DOHH2 (cell line): Measurements from ENCODE around the gene FGFR3.

ENCODE experiments used
- H3F3A ChIP-seq: fragments of 200-600 bp; sonication (generic), shearing (Covaris generic); 2 replicates; pipeline ENCODE4 v1.6.0; 2016; ENCODE audit warnings: antibody characterized with exemption, mild to moderate bottlenecking; ENCODE audit not compliant: control insufficient read depth, insufficient read depth
- H3K27ac ChIP-seq: fragments of 200-600 bp; sonication (generic); 2 replicates; pipeline ENCODE4 v1.5.1; 2014; ENCODE audit warnings: low read depth, mild to moderate bottlenecking, low read length, moderate library complexity
- H3K27me3 ChIP-seq: fragments of 200-600 bp; sonication (generic); 2 replicates; pipeline ENCODE4 v1.6.1; 2014; ENCODE audit warnings: mild to moderate bottlenecking, low read length, mixed read lengths; ENCODE audit not compliant: control insufficient read depth
- H3K36me3 ChIP-seq: fragments of 200-600 bp; sonication (generic); 2 replicates; pipeline ENCODE4 v1.6.1; 2014; ENCODE audit warnings: mild to moderate bottlenecking, low read length, moderate library complexity, mixed read lengths; ENCODE audit not compliant: control insufficient read depth
- H3K4me1 ChIP-seq: fragments of 200-600 bp; sonication (generic); 2 replicates; pipeline ENCODE4 v1.6.1; 2014; ENCODE audit warnings: mild to moderate bottlenecking, low read length, mixed read lengths; ENCODE audit not compliant: control insufficient read depth
- H3K4me2 ChIP-seq: fragments of 200-600 bp; sonication (generic); 2 replicates; pipeline ENCODE4 v1.6.0; 2014; ENCODE audit warnings: mild to moderate bottlenecking, low read length, moderate library complexity
- H3K4me3 ChIP-seq: fragments of 200-600 bp; sonication (generic); 2 replicates; pipeline ENCODE4 v1.5.1; 2014; ENCODE audit warnings: mild to moderate bottlenecking, low read length, mixed read lengths
- H3K79me2 ChIP-seq: fragments of 200-600 bp; sonication (generic); 2 replicates; pipeline ENCODE4 v1.6.1; 2014; ENCODE audit warnings: mild to moderate bottlenecking, low read length, mixed read lengths; ENCODE audit not compliant: control insufficient read depth
- H3K9me2 ChIP-seq: fragments of 200-600 bp; sonication (generic); replicated peaks from 2 replicates; pipeline ENCODE4 v1.6.1; 2014; ENCODE audit warnings: mild to moderate bottlenecking, low read length, mixed read lengths; ENCODE audit not compliant: control insufficient read depth
- H3K9me3 ChIP-seq: fragments of 200-600 bp; sonication (generic); 2 replicates; pipeline ENCODE4 v1.6.1; 2014; ENCODE audit warnings: antibody characterized with exemption, low read length, mixed read lengths; ENCODE audit not compliant: control insufficient read depth, insufficient read depth
- H4K20me1 ChIP-seq: fragments of 200-600 bp; sonication (generic); 2 replicates; pipeline ENCODE4 v1.6.0; 2014; ENCODE audit warnings: low read depth, mild to moderate bottlenecking, antibody characterized with exemption, low read length, moderate library complexity; ENCODE audit not compliant: control insufficient read depth, insufficient read depth
- CTCF ChIP-seq: fragments of 200-600 bp; sonication (generic); IDR thresholded peaks from one replicate; pipeline ENCODE4 v1.5.1; 2014; ENCODE audit warnings: antibody characterized with exemption, mild to moderate bottlenecking, low read depth, low read length; ENCODE audit not compliant: poor library complexity, severe bottlenecking
- EZH2phosphoT487 ChIP-seq: fragments of 200-600 bp; sonication (generic); IDR thresholded peaks from 2 replicates; pipeline ENCODE4 v1.6.1; 2017; ENCODE audit warnings: borderline replicate concordance, mild to moderate bottlenecking, antibody characterized with exemption, low read length, moderate library complexity, mixed read lengths

Gene FGFR3

GRCh38 chr4:1851575-1852410, 58.7 kb downstream of the FGFR3 start:
- Histone ChIP-seq H3K27ac (no peak overlapping the region), H3K4me3 (no peak overlapping the region), H4K20me1 (peaks cover 18% of the 10 kb centered on the region), H3K9me2 (no peaks in the 10 kb centered on the region), H3K4me2 (no peak overlapping the region), H3F3A (no peaks in the 10 kb centered on the region), H3K9me3 (no peaks in the 10 kb centered on the region), H3K27me3 (no peaks in the 10 kb centered on the region), H3K79me2 (peaks cover 84% of the 10 kb centered on the region), H3K36me3 (peaks cover 44% of the 10 kb centered on the region), H3K4me1 (peaks cover 11% of the 10 kb centered on the region)
- TF ChIP-seq EZH2phosphoT487 (no peak), CTCF (no peak)

- TF ChIP-seq CTCF (no peak), EZH2phosphoT487 (no peak)
- no peak overlapping the region for H3K4me3 ChIP-seq
- H3F3A ChIP-seq = no peaks in the 10 kb centered on the region
- peaks cover 91% of the 10 kb centered on the region for H3K79me2 ChIP-seq
- peaks cover 22% of the 10 kb centered on the region for H3K4me1 ChIP-seq
- peaks cover 41% of the 10 kb centered on the region for H3K36me3 ChIP-seq
- H3K9me3 ChIP-seq = no peaks in the 10 kb centered on the region
- peaks cover 18% of the 10 kb centered on the region for H4K20me1 ChIP-seq
- H3K27me3 ChIP-seq = no peaks in the 10 kb centered on the region
- H3K27ac ChIP-seq = no peak overlapping the region
- no peaks in the 10 kb centered on the region for H3K9me2 ChIP-seq
- no peak overlapping the region for H3K4me2 ChIP-seq
These were observed 60.0 kb downstream of the FGFR3 start for GRCh38 chr4:1852904-1853623.

- Histone ChIP-seq H3K4me2 (peak overlapping the region; percentile 99), H3K36me3 (peaks cover 36% of the 10 kb centered on the region), H3F3A (0 out of 2 replicates have a peak, but pooled peaks cover 4% of the 10 kb centered on the region), H3K9me3 (no peaks in the 10 kb centered on the region), H3K27ac (no peak overlapping the region), H3K4me1 (peaks cover 34% of the 10 kb centered on the region), H3K9me2 (no peaks in the 10 kb centered on the region), H3K27me3 (no peaks in the 10 kb centered on the region), H3K4me3 (peak overlapping the region; percentile 98), H3K79me2 (peaks cover 80% of the 10 kb centered on the region), H4K20me1 (peaks cover 18% of the 10 kb centered on the region)
- TF ChIP-seq CTCF (no peak), EZH2phosphoT487 (no peak)
These were observed 61.7 kb downstream of the FGFR3 start for GRCh38 chr4:1854752-1855151.
